H9 (cell line): Measurements from ENCODE around the gene GPR37L1. TPM values are rescaled to one million over a fixed set of nuclear protein-coding genes. Genes with fewer than 3 reads are reported as not detected.
A peak's percentile ranks its signal among the peaks of the same experiment; 100 is the strongest.

Experiments
- DNase-seq: peaks from one replicate; pipeline ENCODE4 v3.0.0-alpha.2; 2017
- H2AFZ ChIP-seq: one replicate; pipeline ENCODE4 v1.6.1; 2013; ENCODE audit warnings: mild to moderate bottlenecking, low read length, control low read depth, moderate library complexity
- H2AK5ac ChIP-seq: 2 replicates; pipeline ENCODE4 v1.6.1; 2013; ENCODE audit warnings: low read length, control low read depth, mixed read lengths; ENCODE audit not compliant: insufficient read length
- H2BK120ac ChIP-seq: one replicate; pipeline ENCODE4 v1.6.1; 2013; ENCODE audit warnings: low read depth, mild to moderate bottlenecking, low read length, control low read depth, inconsistent platforms; ENCODE audit not compliant: poor library complexity, severe bottlenecking
- H2BK12ac ChIP-seq: 2 replicates; pipeline ENCODE4 v1.6.1; 2013; ENCODE audit warnings: low read length, control low read depth, mixed read lengths, low read depth; ENCODE audit not compliant: insufficient read length
- H2BK15ac ChIP-seq: 2 replicates; pipeline ENCODE4 v1.6.1; 2013; ENCODE audit warnings: low read depth, low read length, control low read depth
- H2BK20ac ChIP-seq: one replicate; pipeline ENCODE4 v1.6.1; 2013; ENCODE audit warnings: low read depth, mild to moderate bottlenecking, low read length, control low read depth, inconsistent platforms; ENCODE audit not compliant: poor library complexity, severe bottlenecking
- H2BK5ac ChIP-seq: 2 replicates; pipeline ENCODE4 v1.6.1; 2013; ENCODE audit warnings: low read length, control low read depth, mixed read lengths; ENCODE audit not compliant: insufficient read length
- H3K14ac ChIP-seq: 2 replicates; pipeline ENCODE4 v1.6.1; 2013; ENCODE audit warnings: low read length, control low read depth; ENCODE audit not compliant: insufficient read depth
- H3K18ac ChIP-seq: 2 replicates; pipeline ENCODE4 v1.6.1; 2013; ENCODE audit warnings: low read depth, mild to moderate bottlenecking, mixed read lengths, low read length, control low read depth; ENCODE audit not compliant: insufficient read length
- H3K23ac ChIP-seq: 2 replicates; pipeline ENCODE4 v1.6.1; 2013; ENCODE audit warnings: low read length, control low read depth, mixed read lengths, low read depth; ENCODE audit not compliant: insufficient read length
- H3K23me2 ChIP-seq: 2 replicates; pipeline ENCODE4 v1.6.1; 2013; ENCODE audit warnings: low read depth, mild to moderate bottlenecking, mixed read lengths, low read length, control low read depth; ENCODE audit not compliant: insufficient read length, poor library complexity, severe bottlenecking
- H3K27ac ChIP-seq: 2 replicates; pipeline ENCODE4 v1.5.1; 2013; ENCODE audit warnings: low read length, control low read depth, mixed read lengths, low read depth; ENCODE audit not compliant: insufficient read length
- H3K27me3 ChIP-seq: 2 replicates; pipeline ENCODE4 v1.6.1; 2013; ENCODE audit warnings: low read length, control low read depth, inconsistent platforms; ENCODE audit not compliant: insufficient read depth
- H3K4ac ChIP-seq: 2 replicates; pipeline ENCODE4 v1.6.1; 2013; ENCODE audit warnings: low read depth, mild to moderate bottlenecking, control low read depth, inconsistent platforms, low read length, moderate library complexity
- H3K4me1 ChIP-seq: 2 replicates; pipeline ENCODE4 v1.6.1; 2013; ENCODE audit warnings: low read length, control low read depth, inconsistent platforms; ENCODE audit not compliant: insufficient read depth
- H3K4me2 ChIP-seq: 2 replicates; pipeline ENCODE4 v1.6.1; 2013; ENCODE audit warnings: low read length, control low read depth, mixed read lengths; ENCODE audit not compliant: insufficient read length, insufficient read depth
- H3K56ac ChIP-seq: 2 replicates; pipeline ENCODE4 v1.6.1; 2013; ENCODE audit warnings: low read depth, mild to moderate bottlenecking, mixed read lengths, low read length, control low read depth; ENCODE audit not compliant: insufficient read length
- H3K79me1 ChIP-seq: 2 replicates; pipeline ENCODE4 v1.6.1; 2013; ENCODE audit warnings: low read depth, mild to moderate bottlenecking, moderate library complexity, low read length, control low read depth, inconsistent platforms; ENCODE audit not compliant: insufficient read depth, poor library complexity, severe bottlenecking
- H3K79me2 ChIP-seq: 2 replicates; pipeline ENCODE4 v1.6.1; 2013; ENCODE audit warnings: low read length, control low read depth, inconsistent platforms; ENCODE audit not compliant: insufficient read depth
- H3K9ac ChIP-seq: 2 replicates; pipeline ENCODE4 v1.6.1; 2013; ENCODE audit warnings: low read length, control low read depth, mixed read lengths; ENCODE audit not compliant: insufficient read length; ENCODE audit errors: extremely low read depth
- H3K9me3 ChIP-seq: one replicate; pipeline ENCODE4 v1.6.1; 2013; ENCODE audit warnings: low read depth, low read length, inconsistent platforms; ENCODE audit not compliant: control insufficient read depth
- H3T11ph ChIP-seq: one replicate; pipeline ENCODE4 v1.6.1; 2013; ENCODE audit warnings: mild to moderate bottlenecking, low read length, control low read depth, inconsistent platforms
- H4K20me1 ChIP-seq: one replicate; pipeline ENCODE4 v1.6.1; 2013; ENCODE audit not compliant: control insufficient read depth, insufficient read length, insufficient read depth
- H4K5ac ChIP-seq: 2 replicates; pipeline ENCODE4 v1.6.1; 2013; ENCODE audit warnings: low read depth, mild to moderate bottlenecking, mixed read lengths, low read length, control low read depth; ENCODE audit not compliant: insufficient read length
- H4K8ac ChIP-seq: replicated peaks from 2 replicates; pipeline ENCODE4 v1.6.1; 2013; ENCODE audit warnings: low read length, control low read depth, mixed read lengths, low read depth; ENCODE audit not compliant: insufficient read length
- H4K91ac ChIP-seq: 2 replicates; pipeline ENCODE4 v1.6.1; 2013; ENCODE audit warnings: low read depth, mild to moderate bottlenecking, moderate library complexity, mixed read lengths, low read length, control low read depth; ENCODE audit not compliant: insufficient read length
- H3K27ac Mint-ChIP-seq, 3 experiments: 2 replicates in 2 of 3; 3 replicates in 1 of 3; pipeline ENCODE4 v1.8.0; 2020 to 2021; ENCODE audit warnings: mixed read lengths in 3 of 3, mild to moderate bottlenecking in 1 of 3, moderate library complexity in 1 of 3
- H3K27me3 Mint-ChIP-seq: 2 replicates; pipeline ENCODE4 v1.8.0; 2021; ENCODE audit warnings: low read depth, mild to moderate bottlenecking, moderate library complexity, mixed read lengths
- H3K36me3 Mint-ChIP-seq, 3 experiments: 2 replicates in 2 of 3; 3 replicates in 1 of 3; pipeline ENCODE4 v1.8.0; 2020 to 2021; ENCODE audit warnings: low read depth in 3 of 3, mixed read lengths in 3 of 3; ENCODE audit not compliant: insufficient read depth in 1 of 3
- H3K4me1 Mint-ChIP-seq, 2 experiments: 2 replicates each; pipeline ENCODE4 v1.8.0; 2020; ENCODE audit warnings: mixed read lengths in 2 of 2
- H3K4me3 Mint-ChIP-seq, 2 experiments: 2 replicates in 1 of 2; 3 replicates in 1 of 2; pipeline ENCODE4 v1.8.0; 2020 to 2021; ENCODE audit warnings: mild to moderate bottlenecking in 2 of 2, mixed read lengths in 2 of 2, moderate library complexity in 1 of 2
- H3K9me3 Mint-ChIP-seq, 2 experiments: 2 replicates in 1 of 2; 3 replicates in 1 of 2; pipeline ENCODE4 v1.8.0; 2020; ENCODE audit warnings: mild to moderate bottlenecking in 2 of 2, mixed read lengths in 2 of 2, moderate library complexity in 1 of 2
- CTCF ChIP-seq: fragments of 200-600 bp; sonication (generic); conservative IDR thresholded peaks from 3 replicates; pipeline ENCODE4 v1.8.0; 2021; ENCODE audit warnings: antibody characterized with exemption, mild to moderate bottlenecking
- WGBS: extraction: QIAGEN DNeasy Blood & Tissue Kit; methylation state at CpG from one replicate; pipeline ENCODE4 v1.1.7; 2013; ENCODE audit warnings: missing lambda C conversion rate, low lambda C conversion rate, mixed read lengths; ENCODE audit not compliant: insufficient read length; ENCODE audit errors: extremely low coverage; 5-methylcytosine and 5-hydroxymethylcytosine counted together
- total RNA-seq: library from RNA; stranded (reverse); gene quantifications from 2 replicates; pipeline ENCODE4 v1.2.1, GENCODE V29; 2021

Gene GPR37L1
- total RNA-seq, 1 experiment from 2014 or later, result 0.11 TPM

DNA sequence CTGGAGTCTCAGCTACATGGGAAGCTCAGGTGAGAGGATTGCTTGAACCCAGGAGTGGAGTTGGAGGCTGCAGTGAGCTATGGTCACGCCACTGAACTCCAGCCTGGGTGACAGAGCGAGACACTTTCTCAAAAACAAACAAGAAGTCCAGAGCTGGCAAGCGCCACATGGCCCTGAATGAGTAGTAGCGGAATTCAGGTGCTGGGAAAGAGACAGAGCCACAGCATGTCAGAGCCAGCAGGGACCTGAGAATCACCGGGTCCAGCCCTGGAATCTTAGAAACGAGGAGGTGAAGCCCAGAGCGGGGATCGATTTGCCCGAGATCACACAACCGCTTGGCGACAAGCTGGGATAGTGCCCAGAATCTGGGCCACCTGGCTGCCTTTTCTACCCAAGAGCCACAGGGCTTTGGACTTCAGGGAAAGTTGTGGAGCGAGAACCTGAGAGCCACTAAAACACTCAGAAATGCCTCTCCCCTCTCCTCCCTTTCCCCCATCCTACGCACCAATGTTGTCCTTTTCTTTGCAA is 12.0 kb downstream of the GPR37L1 start:
- no peaks in the 10 kb centered on the region for H3K4me1 ChIP-seq
- H3K23ac ChIP-seq, result no peak overlapping the region
- no peaks in the 10 kb centered on the region for H3K23me2 ChIP-seq
- H2BK120ac ChIP-seq, result no peak overlapping the region
- no peaks in the 10 kb centered on the region for H3K79me2 ChIP-seq
- Mint-ChIP-seq H3K4me1 (peaks cover 17 to 21% of the 10 kb centered on the region in 2 experiments), H3K9me3 (no peaks in the 10 kb centered on the region), H3K4me3 (no peak overlapping the region), H3K27ac (peak overlapping the region in 2 of 3 experiments; percentile 55 to 83; a peak in 1 of 7 replicates), H3K27me3 (no peaks in the 10 kb centered on the region), H3K36me3 (peaks cover 13 to 40% (median 34%) of the 10 kb centered on the region in 3 experiments; a peak in 6 of 7 replicates)
- no peak overlapping the region for H3K9ac ChIP-seq
- no peak overlapping the region for H3T11ph ChIP-seq
- no CpG with 5 or more reads among the region's 13 CpGs for WGBS
- no peak overlapping the region for H4K91ac ChIP-seq
- no peak overlapping the region for H3K56ac ChIP-seq
- H4K5ac ChIP-seq, result no peak overlapping the region
- no peak overlapping the region for H3K14ac ChIP-seq
- no peak for TF ChIP-seq CTCF
- H3K18ac ChIP-seq, result no peak overlapping the region
- H3K9me3 ChIP-seq, result no peaks in the 10 kb centered on the region
- H2BK15ac ChIP-seq, result no peak overlapping the region
- no peak overlapping the region for H3K4ac ChIP-seq
- no peaks in the 10 kb centered on the region for H4K20me1 ChIP-seq
- H3K27me3 ChIP-seq, result no peaks in the 10 kb centered on the region
- no peak overlapping the region for H3K4me2 ChIP-seq
- DNase-seq, result no peak
- no peaks in the 10 kb centered on the region for H3K79me1 ChIP-seq
- no peak overlapping the region for H2BK20ac ChIP-seq
- H2AFZ ChIP-seq, result no peak overlapping the region
- H3K27ac ChIP-seq, result no peak overlapping the region
- no peak overlapping the region for H2BK12ac ChIP-seq
- H4K8ac ChIP-seq, result no peak overlapping the region
- H2AK5ac ChIP-seq, result no peak overlapping the region
- no peak overlapping the region for H2BK5ac ChIP-seq
